H9 (cell line): ENCODE data around the gene TIAL1. TPM values are rescaled to one million over a fixed set of nuclear protein-coding genes. Genes with fewer than 3 reads are reported as not detected.

Experiments used
- DNase-seq: peaks from one replicate; pipeline ENCODE4 v3.0.0-alpha.2; 2017
- H2AFZ ChIP-seq: one replicate; pipeline ENCODE4 v1.6.1; 2013; ENCODE audit warnings: mild to moderate bottlenecking, low read length, control low read depth, moderate library complexity
- H2AK5ac ChIP-seq: 2 replicates; pipeline ENCODE4 v1.6.1; 2013; ENCODE audit warnings: low read length, control low read depth, mixed read lengths; ENCODE audit not compliant: insufficient read length
- H2BK120ac ChIP-seq: one replicate; pipeline ENCODE4 v1.6.1; 2013; ENCODE audit warnings: low read depth, mild to moderate bottlenecking, low read length, control low read depth, inconsistent platforms; ENCODE audit not compliant: poor library complexity, severe bottlenecking
- H2BK12ac ChIP-seq: 2 replicates; pipeline ENCODE4 v1.6.1; 2013; ENCODE audit warnings: low read length, control low read depth, mixed read lengths, low read depth; ENCODE audit not compliant: insufficient read length
- H2BK15ac ChIP-seq: 2 replicates; pipeline ENCODE4 v1.6.1; 2013; ENCODE audit warnings: low read depth, low read length, control low read depth
- H2BK20ac ChIP-seq: one replicate; pipeline ENCODE4 v1.6.1; 2013; ENCODE audit warnings: low read depth, mild to moderate bottlenecking, low read length, control low read depth, inconsistent platforms; ENCODE audit not compliant: poor library complexity, severe bottlenecking
- H2BK5ac ChIP-seq: 2 replicates; pipeline ENCODE4 v1.6.1; 2013; ENCODE audit warnings: low read length, control low read depth, mixed read lengths; ENCODE audit not compliant: insufficient read length
- H3K14ac ChIP-seq: 2 replicates; pipeline ENCODE4 v1.6.1; 2013; ENCODE audit warnings: low read length, control low read depth; ENCODE audit not compliant: insufficient read depth
- H3K18ac ChIP-seq: 2 replicates; pipeline ENCODE4 v1.6.1; 2013; ENCODE audit warnings: low read depth, mild to moderate bottlenecking, mixed read lengths, low read length, control low read depth; ENCODE audit not compliant: insufficient read length
- H3K23ac ChIP-seq: 2 replicates; pipeline ENCODE4 v1.6.1; 2013; ENCODE audit warnings: low read length, control low read depth, mixed read lengths, low read depth; ENCODE audit not compliant: insufficient read length
- H3K23me2 ChIP-seq: 2 replicates; pipeline ENCODE4 v1.6.1; 2013; ENCODE audit warnings: low read depth, mild to moderate bottlenecking, mixed read lengths, low read length, control low read depth; ENCODE audit not compliant: insufficient read length, poor library complexity, severe bottlenecking
- H3K27ac ChIP-seq: 2 replicates; pipeline ENCODE4 v1.5.1; 2013; ENCODE audit warnings: low read length, control low read depth, mixed read lengths, low read depth; ENCODE audit not compliant: insufficient read length
- H3K27me3 ChIP-seq: 2 replicates; pipeline ENCODE4 v1.6.1; 2013; ENCODE audit warnings: low read length, control low read depth, inconsistent platforms; ENCODE audit not compliant: insufficient read depth
- H3K4ac ChIP-seq: 2 replicates; pipeline ENCODE4 v1.6.1; 2013; ENCODE audit warnings: low read depth, mild to moderate bottlenecking, control low read depth, inconsistent platforms, low read length, moderate library complexity
- H3K4me1 ChIP-seq: 2 replicates; pipeline ENCODE4 v1.6.1; 2013; ENCODE audit warnings: low read length, control low read depth, inconsistent platforms; ENCODE audit not compliant: insufficient read depth
- H3K4me2 ChIP-seq: 2 replicates; pipeline ENCODE4 v1.6.1; 2013; ENCODE audit warnings: low read length, control low read depth, mixed read lengths; ENCODE audit not compliant: insufficient read length, insufficient read depth
- H3K56ac ChIP-seq: 2 replicates; pipeline ENCODE4 v1.6.1; 2013; ENCODE audit warnings: low read depth, mild to moderate bottlenecking, mixed read lengths, low read length, control low read depth; ENCODE audit not compliant: insufficient read length
- H3K79me1 ChIP-seq: 2 replicates; pipeline ENCODE4 v1.6.1; 2013; ENCODE audit warnings: low read depth, mild to moderate bottlenecking, moderate library complexity, low read length, control low read depth, inconsistent platforms; ENCODE audit not compliant: insufficient read depth, poor library complexity, severe bottlenecking
- H3K79me2 ChIP-seq: 2 replicates; pipeline ENCODE4 v1.6.1; 2013; ENCODE audit warnings: low read length, control low read depth, inconsistent platforms; ENCODE audit not compliant: insufficient read depth
- H3K9ac ChIP-seq: 2 replicates; pipeline ENCODE4 v1.6.1; 2013; ENCODE audit warnings: low read length, control low read depth, mixed read lengths; ENCODE audit not compliant: insufficient read length; ENCODE audit errors: extremely low read depth
- H3K9me3 ChIP-seq: one replicate; pipeline ENCODE4 v1.6.1; 2013; ENCODE audit warnings: low read depth, low read length, inconsistent platforms; ENCODE audit not compliant: control insufficient read depth
- H3T11ph ChIP-seq: one replicate; pipeline ENCODE4 v1.6.1; 2013; ENCODE audit warnings: mild to moderate bottlenecking, low read length, control low read depth, inconsistent platforms
- H4K20me1 ChIP-seq: one replicate; pipeline ENCODE4 v1.6.1; 2013; ENCODE audit not compliant: control insufficient read depth, insufficient read length, insufficient read depth
- H4K5ac ChIP-seq: 2 replicates; pipeline ENCODE4 v1.6.1; 2013; ENCODE audit warnings: low read depth, mild to moderate bottlenecking, mixed read lengths, low read length, control low read depth; ENCODE audit not compliant: insufficient read length
- H4K8ac ChIP-seq: replicated peaks from 2 replicates; pipeline ENCODE4 v1.6.1; 2013; ENCODE audit warnings: low read length, control low read depth, mixed read lengths, low read depth; ENCODE audit not compliant: insufficient read length
- H4K91ac ChIP-seq: 2 replicates; pipeline ENCODE4 v1.6.1; 2013; ENCODE audit warnings: low read depth, mild to moderate bottlenecking, moderate library complexity, mixed read lengths, low read length, control low read depth; ENCODE audit not compliant: insufficient read length
- H3K27ac Mint-ChIP-seq, 3 experiments: 2 replicates in 2 of 3; 3 replicates in 1 of 3; pipeline ENCODE4 v1.8.0; 2020 to 2021; ENCODE audit warnings: mixed read lengths in 3 of 3, mild to moderate bottlenecking in 1 of 3, moderate library complexity in 1 of 3
- H3K27me3 Mint-ChIP-seq: 2 replicates; pipeline ENCODE4 v1.8.0; 2021; ENCODE audit warnings: low read depth, mild to moderate bottlenecking, moderate library complexity, mixed read lengths
- H3K36me3 Mint-ChIP-seq, 3 experiments: 2 replicates in 2 of 3; 3 replicates in 1 of 3; pipeline ENCODE4 v1.8.0; 2020 to 2021; ENCODE audit warnings: low read depth in 3 of 3, mixed read lengths in 3 of 3; ENCODE audit not compliant: insufficient read depth in 1 of 3
- H3K4me1 Mint-ChIP-seq, 2 experiments: 2 replicates each; pipeline ENCODE4 v1.8.0; 2020; ENCODE audit warnings: mixed read lengths in 2 of 2
- H3K4me3 Mint-ChIP-seq, 2 experiments: 2 replicates in 1 of 2; 3 replicates in 1 of 2; pipeline ENCODE4 v1.8.0; 2020 to 2021; ENCODE audit warnings: mild to moderate bottlenecking in 2 of 2, mixed read lengths in 2 of 2, moderate library complexity in 1 of 2
- H3K9me3 Mint-ChIP-seq, 2 experiments: 2 replicates in 1 of 2; 3 replicates in 1 of 2; pipeline ENCODE4 v1.8.0; 2020; ENCODE audit warnings: mild to moderate bottlenecking in 2 of 2, mixed read lengths in 2 of 2, moderate library complexity in 1 of 2
- CTCF ChIP-seq: fragments of 200-600 bp; sonication (generic); conservative IDR thresholded peaks from 3 replicates; pipeline ENCODE4 v1.8.0; 2021; ENCODE audit warnings: antibody characterized with exemption, mild to moderate bottlenecking
- total RNA-seq: library from RNA; stranded (reverse); gene quantifications from 2 replicates; pipeline ENCODE4 v1.2.1, GENCODE V29; 2021

Gene TIAL1
- total RNA-seq, 1 experiment from 2014 or later = 146 TPM

GRCh38 chr10:119604468-119604867 is 7.7 kb upstream of the TIAL1 start:
- Histone ChIP-seq H2BK12ac (no peak overlapping the region), H3K79me1 (no peaks in the 10 kb centered on the region), H3K27ac (no peak overlapping the region), H3K4me2 (no peak overlapping the region), H4K20me1 (no peaks in the 10 kb centered on the region), H3K27me3 (no peaks in the 10 kb centered on the region), H2AFZ (no peak overlapping the region), H2BK20ac (no peak overlapping the region), H3K18ac (no peak overlapping the region), H4K91ac (no peak overlapping the region), H3K9ac (no peak overlapping the region), H4K8ac (no peak overlapping the region), H2BK120ac (no peak overlapping the region), H3K56ac (no peak overlapping the region), H3K14ac (no peak overlapping the region), H3T11ph (no peak overlapping the region), H3K23me2 (no peaks in the 10 kb centered on the region), H3K79me2 (no peaks in the 10 kb centered on the region), H3K23ac (no peak overlapping the region), H2BK15ac (no peak overlapping the region), H2BK5ac (no peak overlapping the region), H4K5ac (no peak overlapping the region), H3K4ac (no peak overlapping the region), H2AK5ac (no peak overlapping the region), H3K4me1 (no peaks in the 10 kb centered on the region), H3K9me3 (no peaks in the 10 kb centered on the region)
- no peak for DNase-seq
- no peak overlapping the region for H3K4me3 Mint-ChIP-seq
- H3K27me3 Mint-ChIP-seq = peaks cover 3% of the 10 kb centered on the region
- no peak for TF ChIP-seq CTCF
- H3K27ac Mint-ChIP-seq = no peak overlapping the region
- H3K4me1 Mint-ChIP-seq = peaks cover 2 to 8% of the 10 kb centered on the region in 2 experiments
- H3K36me3 Mint-ChIP-seq = no peaks in the 10 kb centered on the region
- H3K9me3 Mint-ChIP-seq = no peaks in the 10 kb centered on the region
